CD14-positive monocyte (primary cell): ENCODE data around the gene S100B. TPM values are rescaled to one million over a fixed set of nuclear protein-coding genes. Genes with fewer than 3 reads are reported as not detected.
A peak's percentile ranks its signal among the peaks of the same experiment; 100 is the strongest.

Experiments used
- DNase-seq, 3 donors: peaks; one replicate each; pipeline ENCODE4 v3.0.0-alpha.2; 2011 to 2022
- H2AFZ ChIP-seq: 2 replicates; pipeline ENCODE4 v1.6.0; 2012; ENCODE audit warnings: mild to moderate bottlenecking, low read depth, low read length, inconsistent platforms; ENCODE audit not compliant: insufficient read depth, poor library complexity, severe bottlenecking
- H3K27ac ChIP-seq, 2 donors: 1 replicate in 1 of 2; 2 replicates in 1 of 2; pipeline ENCODE4 v1.5.1; 2012 to 2013; ENCODE audit warnings: low read length in 2 of 2, control low read depth in 1 of 2, inconsistent platforms in 1 of 2, low read depth in 1 of 2, mild to moderate bottlenecking in 1 of 2
- H3K27me3 ChIP-seq, 2 donors: one replicate each; pipeline versions ENCODE4 v1.6.0 to v1.6.1; 2011 to 2013; ENCODE audit warnings: low read length in 2 of 2; ENCODE audit not compliant: control insufficient read depth in 2 of 2, insufficient read depth in 2 of 2
- H3K36me3 ChIP-seq, 2 donors: replicated peaks in 1 of 2; 1 replicate in 1 of 2; 2 replicates in 1 of 2; pipeline versions ENCODE4 v1.5.1 to v1.6.1; 2012 to 2013; ENCODE audit warnings: low read length in 2 of 2, control low read depth in 1 of 2, inconsistent platforms in 1 of 2, mild to moderate bottlenecking in 1 of 2; ENCODE audit not compliant: insufficient read depth in 2 of 2, control insufficient read depth in 1 of 2
- H3K4me1 ChIP-seq, 2 donors: 1 replicate in 1 of 2; 2 replicates in 1 of 2; pipeline versions ENCODE4 v1.5.1 to v1.6.1; 2012 to 2013; ENCODE audit warnings: low read length in 2 of 2, control low read depth in 1 of 2, inconsistent platforms in 1 of 2, mild to moderate bottlenecking in 1 of 2, moderate library complexity in 1 of 2; ENCODE audit not compliant: insufficient read depth in 2 of 2, control insufficient read depth in 1 of 2
- H3K4me2 ChIP-seq: replicated peaks from 2 replicates; pipeline ENCODE3; 2012; ENCODE audit warnings: low read length, moderate library complexity, mild to moderate bottlenecking; ENCODE audit not compliant: poor library complexity, severe bottlenecking; ENCODE audit errors: extremely low read depth
- H3K4me3 ChIP-seq, 3 experiments: fragments of 200-600 bp in 1 of 3; sonication (generic) in 1 of 3; replicated peaks in 1 of 3; 1 replicate in 2 of 3; 2 replicates in 1 of 3; pipeline ENCODE4 v1.5.1; 2011 to 2013; ENCODE audit warnings: low read length in 3 of 3, mild to moderate bottlenecking in 3 of 3, control low read depth in 2 of 3, low read depth in 2 of 3, inconsistent platforms in 1 of 3, moderate library complexity in 1 of 3
- H3K79me2 ChIP-seq: 2 replicates; pipeline ENCODE4 v1.6.0; 2012; ENCODE audit warnings: mild to moderate bottlenecking, control low read depth, inconsistent platforms, low read length, moderate library complexity; ENCODE audit not compliant: insufficient read depth
- H3K9ac ChIP-seq: 2 replicates; pipeline ENCODE4 v1.6.0; 2017; ENCODE audit warnings: low read length, mild to moderate bottlenecking; ENCODE audit not compliant: insufficient read depth, poor library complexity, severe bottlenecking
- H3K9me3 ChIP-seq, 2 donors: replicated peaks in 1 of 2; 1 replicate in 1 of 2; 2 replicates in 1 of 2; pipeline versions ENCODE4 v1.5.1 to v1.6.1; 2012 to 2013; ENCODE audit warnings: low read length in 2 of 2, control low read depth in 1 of 2; ENCODE audit not compliant: control insufficient read depth in 1 of 2, insufficient read depth in 1 of 2
- H4K20me1 ChIP-seq: 2 replicates; pipeline ENCODE4 v1.6.0; 2012; ENCODE audit warnings: mild to moderate bottlenecking, low read length, control low read depth, moderate library complexity; ENCODE audit not compliant: insufficient read depth
- H3K27ac Mint-ChIP-seq, 7 donors: one replicate each; pipeline ENCODE4 v1.8.0; 2020; ENCODE audit warnings: mild to moderate bottlenecking in 7 of 7, mixed read lengths in 7 of 7, moderate library complexity in 6 of 7, inconsistent platforms in 2 of 7
- H3K27me3 Mint-ChIP-seq, 3 donors: one replicate each; pipeline ENCODE4 v1.8.0; 2021 to 2022; ENCODE audit warnings: low read depth in 3 of 3, mild to moderate bottlenecking in 3 of 3, mixed read lengths in 3 of 3, moderate library complexity in 3 of 3, inconsistent platforms in 1 of 3
- H3K36me3 Mint-ChIP-seq, 2 donors: one replicate each; pipeline ENCODE4 v1.8.0; 2020; ENCODE audit warnings: mixed read lengths in 2 of 2, inconsistent platforms in 1 of 2, mild to moderate bottlenecking in 1 of 2
- H3K4me1 Mint-ChIP-seq: one replicate; pipeline ENCODE4 v1.8.0; 2020; ENCODE audit warnings: mild to moderate bottlenecking, mixed read lengths
- H3K4me3 Mint-ChIP-seq, 2 donors: one replicate each; pipeline ENCODE4 v1.8.0; 2020; ENCODE audit warnings: mild to moderate bottlenecking in 2 of 2, mixed read lengths in 2 of 2, moderate library complexity in 1 of 2
- H3K9me3 Mint-ChIP-seq, 7 donors: one replicate each; pipeline ENCODE4 v1.8.0; 2020 to 2022; ENCODE audit warnings: mixed read lengths in 7 of 7, mild to moderate bottlenecking in 6 of 7, moderate library complexity in 6 of 7, inconsistent platforms in 2 of 7
- WGBS: methylation state at CpG from one replicate; pipeline ENCODE4 v1.1.5; 2013; ENCODE audit warnings: missing lambda C conversion rate; ENCODE audit not compliant: insufficient coverage; 5-methylcytosine and 5-hydroxymethylcytosine counted together
- intact Hi-C, 2 donors: fragments of 100-400 bp; cut with micrococcal nuclease; formaldehyde crosslinking; loops; one replicate each; pipeline versions ENCODE4 v1.15.0 to v1.15.1; 2023
- polyA plus RNA-seq, 3 donors: library from polyadenylated mRNA; depleted of rRNA in 1 of 3; unstranded in 2 of 3; stranded (reverse) in 1 of 3; fragments of 300-500 nt in 2 of 3; fragments of >200 nt in 1 of 3; fragmentation: Illumina TruSeq in 2 of 3; gene quantifications; 1 replicate in 2 of 3; 2 replicates in 1 of 3; pipeline ENCODE4 v1.2.3, GENCODE V29; 2012 to 2021
- TF ChIP-seq, protein P1 (sequence below): fragments of 200-600 bp; IDR thresholded peaks from one replicate; pipeline ENCODE4 v1.8.0; 2022; ENCODE audit warnings: antibody characterized with exemption, mild to moderate bottlenecking

Gene S100B
- polyA plus RNA-seq, 3 donors: 0.59 to 1.4 (median 0.67) TPM

GRCh38 chr21:46572850-46573249, 32.0 kb downstream of the S100B start:
- Histone ChIP-seq H3K4me1 (no peaks in the 10 kb centered on the region), H3K9me3 (peaks cover 8 to 10% of the 10 kb centered on the region in 2 donors), H3K4me2 (no peak overlapping the region), H3K4me3 (no peak overlapping the region), H3K79me2 (no peaks in the 10 kb centered on the region), H3K36me3 (peaks cover 29 to 46% of the 10 kb centered on the region in 2 donors), H2AFZ (no peak overlapping the region), H3K27ac (no peak overlapping the region), H3K9ac (no peak overlapping the region), H3K27me3 (no peaks in the 10 kb centered on the region), H4K20me1 (no peaks in the 10 kb centered on the region)
- intact Hi-C loops: no loop called here
- Mint-ChIP-seq H3K4me1 (peaks cover 10% of the 10 kb centered on the region), H3K36me3 (peaks cover 29 to 40% of the 10 kb centered on the region in 2 donors), H3K9me3 (peaks cover 5 to 15% (median 11%) of the 10 kb centered on the region in 7 donors), H3K27me3 (peaks cover 0 to 2% (median 0%) of the 10 kb centered on the region in 3 donors), H3K4me3 (no peak overlapping the region), H3K27ac (peak overlapping the region in 1 of 7 donors; percentile 18)
- TF ChIP-seq, protein P1, sequence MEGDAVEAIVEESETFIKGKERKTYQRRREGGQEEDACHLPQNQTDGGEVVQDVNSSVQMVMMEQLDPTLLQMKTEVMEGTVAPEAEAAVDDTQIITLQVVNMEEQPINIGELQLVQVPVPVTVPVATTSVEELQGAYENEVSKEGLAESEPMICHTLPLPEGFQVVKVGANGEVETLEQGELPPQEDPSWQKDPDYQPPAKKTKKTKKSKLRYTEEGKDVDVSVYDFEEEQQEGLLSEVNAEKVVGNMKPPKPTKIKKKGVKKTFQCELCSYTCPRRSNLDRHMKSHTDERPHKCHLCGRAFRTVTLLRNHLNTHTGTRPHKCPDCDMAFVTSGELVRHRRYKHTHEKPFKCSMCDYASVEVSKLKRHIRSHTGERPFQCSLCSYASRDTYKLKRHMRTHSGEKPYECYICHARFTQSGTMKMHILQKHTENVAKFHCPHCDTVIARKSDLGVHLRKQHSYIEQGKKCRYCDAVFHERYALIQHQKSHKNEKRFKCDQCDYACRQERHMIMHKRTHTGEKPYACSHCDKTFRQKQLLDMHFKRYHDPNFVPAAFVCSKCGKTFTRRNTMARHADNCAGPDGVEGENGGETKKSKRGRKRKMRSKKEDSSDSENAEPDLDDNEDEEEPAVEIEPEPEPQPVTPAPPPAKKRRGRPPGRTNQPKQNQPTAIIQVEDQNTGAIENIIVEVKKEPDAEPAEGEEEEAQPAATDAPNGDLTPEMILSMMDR: no peak
- no peak for DNase-seq
- WGBS: no CpG with 5 or more reads among the region's 1 CpG

GRCh38 chr21:46570631-46571030, 34.3 kb downstream of the S100B start:
- Histone ChIP-seq H3K9ac (no peak overlapping the region), H3K9me3 (peaks cover 8 to 10% of the 10 kb centered on the region in 2 donors), H3K4me1 (no peaks in the 10 kb centered on the region), H3K79me2 (no peaks in the 10 kb centered on the region), H4K20me1 (no peaks in the 10 kb centered on the region), H3K4me3 (no peak overlapping the region), H3K36me3 (peaks cover 51 to 68% of the 10 kb centered on the region in 2 donors), H3K4me2 (no peak overlapping the region), H2AFZ (no peak overlapping the region), H3K27me3 (no peaks in the 10 kb centered on the region), H3K27ac (no peak overlapping the region)
- peaks cover 10% of the 10 kb centered on the region for H3K4me1 Mint-ChIP-seq
- peaks cover 51 to 59% of the 10 kb centered on the region in 2 donors for H3K36me3 Mint-ChIP-seq
- no peak for DNase-seq
- intact Hi-C loops: no loop called here
- H3K27ac Mint-ChIP-seq: peak overlapping the region in 1 of 7 donors; percentile 40
- TF ChIP-seq, protein P1: no peak
- H3K9me3 Mint-ChIP-seq: peaks cover 0 to 7% (median 6%) of the 10 kb centered on the region in 7 donors
- peaks cover 0 to 2% (median 0%) of the 10 kb centered on the region in 3 donors for H3K27me3 Mint-ChIP-seq
- H3K4me3 Mint-ChIP-seq: no peak overlapping the region
